ENCODE data around the gene NDUFAF2.

Gene NDUFAF2

GRCh38 chr5:61137835-61138234 is 192.8 kb downstream of the NDUFAF2 start:
- Mint-ChIP-seq H3K27ac (no peak overlapping the region), H3K27me3 (no peaks in the 10 kb centered on the region), H3K36me3 (ENCODE audit: low read depth) (no peaks in the 10 kb centered on the region), H3K4me1 (ENCODE audit: low read depth) (no peaks in the 10 kb centered on the region), H3K4me3 (no peak overlapping the region), H3K9me3 (no peaks in the 10 kb centered on the region)
- intact Hi-C loops (cut with micrococcal nuclease), result no loop called here

GRCh38 chr5:61139094-61139873 is 194.3 kb downstream of the NDUFAF2 start:
- Mint-ChIP-seq H3K9me3 (no peaks in the 10 kb centered on the region), H3K36me3 (ENCODE audit: low read depth) (no peaks in the 10 kb centered on the region), H3K4me3 (no peak overlapping the region), H3K27ac (no peak overlapping the region), H3K4me1 (ENCODE audit: low read depth) (no peaks in the 10 kb centered on the region), H3K27me3 (no peaks in the 10 kb centered on the region)
- intact Hi-C loops (cut with micrococcal nuclease), result no loop called here

- Mint-ChIP-seq H3K27me3 (no peaks in the 10 kb centered on the region), H3K4me1 (ENCODE audit: low read depth) (no peaks in the 10 kb centered on the region), H3K9me3 (no peaks in the 10 kb centered on the region), H3K27ac (no peak overlapping the region), H3K4me3 (no peak overlapping the region), H3K36me3 (ENCODE audit: low read depth) (no peaks in the 10 kb centered on the region)
- intact Hi-C loops (cut with micrococcal nuclease), result no loop called here
Observed at GRCh38 chr5:61139931-61140330, 194.9 kb downstream of the NDUFAF2 start.

GRCh38 chr5:61141801-61142200 is 196.8 kb downstream of the NDUFAF2 start:
- intact Hi-C loops (cut with micrococcal nuclease), result no loop called here
- Mint-ChIP-seq H3K27ac (no peak overlapping the region), H3K4me3 (no peak overlapping the region), H3K4me1 (ENCODE audit: low read depth) (no peaks in the 10 kb centered on the region), H3K36me3 (ENCODE audit: low read depth) (no peaks in the 10 kb centered on the region), H3K9me3 (no peaks in the 10 kb centered on the region), H3K27me3 (no peaks in the 10 kb centered on the region)

GRCh38 chr5:61142391-61142790 is 197.4 kb downstream of the NDUFAF2 start:
- Mint-ChIP-seq H3K9me3 (no peaks in the 10 kb centered on the region), H3K4me3 (no peak overlapping the region), H3K27ac (no peak overlapping the region), H3K36me3 (ENCODE audit: low read depth) (no peaks in the 10 kb centered on the region), H3K4me1 (ENCODE audit: low read depth) (no peaks in the 10 kb centered on the region), H3K27me3 (no peaks in the 10 kb centered on the region)
- intact Hi-C loops (cut with micrococcal nuclease), result no loop called here

GRCh38 chr5:61142811-61143210 is 197.8 kb downstream of the NDUFAF2 start:
- intact Hi-C loops (cut with micrococcal nuclease), result no loop called here
- Mint-ChIP-seq H3K27ac (no peak overlapping the region), H3K9me3 (no peaks in the 10 kb centered on the region), H3K4me3 (no peak overlapping the region), H3K27me3 (no peaks in the 10 kb centered on the region), H3K36me3 (ENCODE audit: low read depth) (no peaks in the 10 kb centered on the region), H3K4me1 (ENCODE audit: low read depth) (no peaks in the 10 kb centered on the region)

GRCh38 chr5:61148515-61148914 is 203.5 kb downstream of the NDUFAF2 start:
- H3K9me3 Mint-ChIP-seq, result no peaks in the 10 kb centered on the region
- no peak overlapping the region for H3K27ac Mint-ChIP-seq
- no peak overlapping the region for H3K4me3 Mint-ChIP-seq
- H3K27me3 Mint-ChIP-seq, result no peaks in the 10 kb centered on the region
- no peaks in the 10 kb centered on the region for H3K36me3 Mint-ChIP-seq (ENCODE audit: low read depth)
- H3K4me1 Mint-ChIP-seq (ENCODE audit: low read depth), result no peaks in the 10 kb centered on the region
- intact Hi-C loops (cut with micrococcal nuclease), result no loop called here

GRCh38 chr5:61151893-61152292 is 206.9 kb downstream of the NDUFAF2 start:
- Mint-ChIP-seq H3K4me1 (ENCODE audit: low read depth) (no peaks in the 10 kb centered on the region), H3K4me3 (no peak overlapping the region), H3K36me3 (ENCODE audit: low read depth) (peaks cover 23% of the 10 kb centered on the region), H3K9me3 (no peaks in the 10 kb centered on the region), H3K27me3 (no peaks in the 10 kb centered on the region), H3K27ac (no peak overlapping the region)
- intact Hi-C loops (cut with micrococcal nuclease), result loop anchor here (2.0 kb wide), 1 partner anchor 67 kb away; no protein-coding TSS in a partner anchor

- peaks cover 70% of the 10 kb centered on the region for H3K36me3 Mint-ChIP-seq (ENCODE audit: low read depth)
- H3K4me3 Mint-ChIP-seq, result no peak overlapping the region
- intact Hi-C loops (cut with micrococcal nuclease), result no loop called here
- no peak overlapping the region for H3K27ac Mint-ChIP-seq
- no peaks in the 10 kb centered on the region for H3K9me3 Mint-ChIP-seq
- no peaks in the 10 kb centered on the region for H3K27me3 Mint-ChIP-seq
- peaks cover 44% of the 10 kb centered on the region for H3K4me1 Mint-ChIP-seq (ENCODE audit: low read depth)
Observed at GRCh38 chr5:61159070-61159469, 214.1 kb downstream of the NDUFAF2 start.

GRCh38 chr5:61159836-61160235 is 214.8 kb downstream of the NDUFAF2 start:
- intact Hi-C loops (cut with micrococcal nuclease), result loop anchor here (5.0 kb wide), 1 partner anchor 117 kb away; no protein-coding TSS in a partner anchor
- Mint-ChIP-seq H3K4me1 (ENCODE audit: low read depth) (peaks cover 45% of the 10 kb centered on the region), H3K27ac (no peak overlapping the region), H3K9me3 (no peaks in the 10 kb centered on the region), H3K4me3 (peak overlapping the region; percentile 26), H3K36me3 (ENCODE audit: low read depth) (peaks cover 64% of the 10 kb centered on the region), H3K27me3 (no peaks in the 10 kb centered on the region)

- no peaks in the 10 kb centered on the region for H3K27me3 Mint-ChIP-seq
- peaks cover 45% of the 10 kb centered on the region for H3K4me1 Mint-ChIP-seq (ENCODE audit: low read depth)
- no peaks in the 10 kb centered on the region for H3K9me3 Mint-ChIP-seq
- H3K4me3 Mint-ChIP-seq, result peak overlapping the region; percentile 20
- intact Hi-C loops (cut with micrococcal nuclease), result loop anchor here (5.0 kb wide), 1 partner anchor 117 kb away; no protein-coding TSS in a partner anchor
- no peak overlapping the region for H3K27ac Mint-ChIP-seq
- peaks cover 58% of the 10 kb centered on the region for H3K36me3 Mint-ChIP-seq (ENCODE audit: low read depth)
Observed at GRCh38 chr5:61160497-61160896, 215.5 kb downstream of the NDUFAF2 start.

GRCh38 chr5:61162010-61162831 is 217.2 kb downstream of the NDUFAF2 start, which contains the start of gene SMIM15:
SMIM15 (minus strand) TSS chr5:61162468; CDS start chr5:61160171, 2,297 bp downstream.
- Mint-ChIP-seq H3K36me3 (ENCODE audit: low read depth) (peaks cover 45% of the 10 kb centered on the region), H3K4me3 (peak within 1 kb of the TSS; percentile 84), H3K9me3 (no peaks in the 10 kb centered on the region), H3K4me1 (ENCODE audit: low read depth) (peaks cover 45% of the 10 kb centered on the region), H3K27ac (peak within 1 kb of the TSS; percentile 97), H3K27me3 (no peaks in the 10 kb centered on the region)
- intact Hi-C loops (cut with micrococcal nuclease), result loop anchor here (1.0 to 5.0 kb wide), 4 partner anchors 115 to 247 kb away; partner anchors contain the start of gene ZSWIM6

- Mint-ChIP-seq H3K36me3 (ENCODE audit: low read depth) (peaks cover 41% of the 10 kb centered on the region), H3K4me1 (ENCODE audit: low read depth) (peaks cover 51% of the 10 kb centered on the region), H3K27me3 (no peaks in the 10 kb centered on the region), H3K9me3 (no peaks in the 10 kb centered on the region), H3K27ac (peak overlapping the region; percentile 97), H3K4me3 (peak overlapping the region; percentile 84)
- intact Hi-C loops (cut with micrococcal nuclease), result loop anchor here (1.0 to 5.0 kb wide), 4 partner anchors 114 to 246 kb away; partner anchors contain the start of gene ZSWIM6
Observed at GRCh38 chr5:61162832-61163567, 218.0 kb downstream of the NDUFAF2 start.

Measured in dendritic cell treated with granulocyte-macrophage colony-stimulating factor and Interleukin-4, amounts not matched to agents 40 ng/mL and 50 ng/mL, for 4 days (primary cell).